Fibroblast of villous mesenchyme (primary cell): Measurements from ENCODE around the gene MYO1G. TPM values are rescaled to one million over a fixed set of nuclear protein-coding genes. Genes with fewer than 3 reads are reported as not detected.
A peak's percentile ranks its signal among the peaks of the same experiment; 100 is the strongest.

Experiments used
- DNase-seq: peaks from one replicate; pipeline ENCODE4 v3.0.0-alpha.2; 2010; ENCODE audit warnings: low read depth
- H3K4me3 ChIP-seq: 2 replicates; pipeline ENCODE4 v1.5.1; 2011; ENCODE audit warnings: low read depth, mild to moderate bottlenecking, low read length
- total RNA-seq: library from RNA; depleted of rRNA; stranded (reverse); fragments of >200 nt; gene quantifications from 2 replicates; pipeline ENCODE4 v1.2.3, GENCODE V29; 2012
- TF ChIP-seq, protein P1 (sequence below): IDR thresholded peaks from 2 replicates; pipeline ENCODE4 v1.5.1; 2012; ENCODE audit warnings: low read depth, mild to moderate bottlenecking, low read length; ENCODE audit not compliant: insufficient read depth

MYO1G gene
- total RNA-seq, 1 donor: under 0.01 TPM

DNA sequence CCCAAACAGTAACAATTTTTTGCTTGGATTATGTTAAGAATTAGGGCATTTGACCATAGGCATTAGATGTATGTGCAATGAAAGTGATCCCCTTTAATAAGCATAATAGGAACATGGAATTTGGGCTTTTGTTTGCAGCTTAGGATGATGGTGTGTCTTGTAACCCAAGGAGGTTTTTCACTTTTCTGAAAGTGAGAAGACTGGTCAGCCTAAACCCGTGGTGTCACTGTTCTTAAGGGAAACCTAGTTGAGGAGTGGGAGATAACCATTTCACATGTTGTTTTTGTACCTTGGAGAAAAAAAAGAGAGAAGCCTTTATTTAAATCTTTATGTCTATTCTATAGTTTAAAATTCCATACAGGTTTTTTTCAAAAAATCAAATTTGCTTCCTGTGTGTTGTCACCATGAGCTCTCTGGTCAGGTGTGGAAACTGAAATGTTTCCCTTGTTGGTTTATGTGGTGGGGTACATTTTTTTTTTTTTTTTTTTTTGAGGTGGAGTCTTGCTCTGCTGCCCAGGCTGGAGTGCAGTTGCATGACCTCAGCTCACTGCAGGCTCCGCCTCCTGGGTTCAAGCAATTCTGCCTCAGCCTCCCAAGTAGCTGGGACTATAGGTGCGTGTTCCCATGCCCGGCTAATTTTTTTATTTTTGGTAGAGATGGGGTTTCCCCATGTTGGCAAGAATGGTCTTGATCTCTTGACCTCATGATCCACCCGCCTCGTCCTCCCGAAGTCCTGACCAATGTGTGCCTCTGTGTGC, 28.9 kb upstream of the MYO1G start:
- DNase-seq: no peak
- TF ChIP-seq, protein P1, sequence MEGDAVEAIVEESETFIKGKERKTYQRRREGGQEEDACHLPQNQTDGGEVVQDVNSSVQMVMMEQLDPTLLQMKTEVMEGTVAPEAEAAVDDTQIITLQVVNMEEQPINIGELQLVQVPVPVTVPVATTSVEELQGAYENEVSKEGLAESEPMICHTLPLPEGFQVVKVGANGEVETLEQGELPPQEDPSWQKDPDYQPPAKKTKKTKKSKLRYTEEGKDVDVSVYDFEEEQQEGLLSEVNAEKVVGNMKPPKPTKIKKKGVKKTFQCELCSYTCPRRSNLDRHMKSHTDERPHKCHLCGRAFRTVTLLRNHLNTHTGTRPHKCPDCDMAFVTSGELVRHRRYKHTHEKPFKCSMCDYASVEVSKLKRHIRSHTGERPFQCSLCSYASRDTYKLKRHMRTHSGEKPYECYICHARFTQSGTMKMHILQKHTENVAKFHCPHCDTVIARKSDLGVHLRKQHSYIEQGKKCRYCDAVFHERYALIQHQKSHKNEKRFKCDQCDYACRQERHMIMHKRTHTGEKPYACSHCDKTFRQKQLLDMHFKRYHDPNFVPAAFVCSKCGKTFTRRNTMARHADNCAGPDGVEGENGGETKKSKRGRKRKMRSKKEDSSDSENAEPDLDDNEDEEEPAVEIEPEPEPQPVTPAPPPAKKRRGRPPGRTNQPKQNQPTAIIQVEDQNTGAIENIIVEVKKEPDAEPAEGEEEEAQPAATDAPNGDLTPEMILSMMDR: no peak
- H3K4me3 ChIP-seq: no peak overlapping the region

DNA sequence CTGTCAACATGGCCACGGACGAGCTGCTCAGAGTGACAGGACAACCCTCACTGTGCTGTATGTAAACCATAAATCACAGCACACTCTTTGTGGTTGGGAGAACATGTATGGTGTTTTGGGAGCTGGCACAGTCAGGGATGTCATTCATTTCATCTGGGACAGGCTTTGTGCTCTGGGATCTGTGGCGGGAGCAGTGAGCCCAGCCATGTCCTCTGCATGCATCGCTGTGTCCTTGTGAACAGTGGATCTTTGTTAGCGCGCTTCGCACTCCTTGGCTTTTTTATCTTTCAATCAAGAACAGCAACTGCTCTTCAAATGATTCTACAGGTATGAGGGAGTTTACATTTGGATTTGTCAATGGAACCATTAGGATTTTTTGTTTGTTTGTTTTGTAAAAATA, 28.3 kb upstream of the MYO1G start:
- no peak for DNase-seq
- TF ChIP-seq, protein P1: no peak
- no peak overlapping the region for H3K4me3 ChIP-seq

DNA sequence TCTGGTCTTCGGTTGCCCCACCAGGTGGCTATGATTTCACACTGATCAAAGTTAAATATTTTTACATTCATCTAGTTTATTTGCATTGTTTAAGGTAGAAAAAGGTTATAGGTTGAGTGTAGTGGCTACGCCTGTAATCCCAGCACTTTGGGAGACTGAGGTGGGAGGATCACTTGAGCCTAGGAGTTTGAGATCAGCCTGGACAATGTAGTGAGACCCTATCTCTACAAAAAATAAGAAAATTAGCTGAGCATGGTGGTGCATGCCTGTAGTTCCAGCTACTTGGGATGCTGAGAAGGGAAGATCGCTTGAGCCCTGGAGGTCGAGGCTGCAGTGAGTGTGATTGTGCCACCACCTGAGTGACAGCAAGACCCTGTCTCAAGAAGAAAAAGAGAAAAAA, 25.0 kb upstream of the MYO1G start:
- H3K4me3 ChIP-seq: no peak overlapping the region
- no peak for DNase-seq
- TF ChIP-seq, protein P1: no peak

DNA sequence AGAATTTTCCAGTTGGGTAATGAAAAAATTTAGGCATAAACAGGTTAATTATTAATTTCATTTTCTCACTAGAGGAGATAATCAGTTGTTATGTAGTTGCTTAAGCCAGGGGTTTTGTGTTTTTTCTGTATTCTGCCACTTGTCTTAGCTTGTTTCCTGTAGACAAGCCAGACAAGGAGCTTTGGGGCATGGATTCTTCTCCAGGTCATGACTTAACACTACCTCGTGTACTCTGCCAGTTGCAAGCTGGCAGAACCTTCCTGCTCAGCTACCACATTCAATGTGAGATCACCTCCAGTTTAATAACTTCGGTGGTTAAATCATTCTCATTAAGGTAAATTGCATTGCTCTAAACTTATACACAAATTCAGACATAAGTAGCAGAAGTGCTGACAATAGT, 23.0 kb upstream of the MYO1G start:
- TF ChIP-seq, protein P1: no peak
- no peak overlapping the region for H3K4me3 ChIP-seq
- DNase-seq: no peak

DNA sequence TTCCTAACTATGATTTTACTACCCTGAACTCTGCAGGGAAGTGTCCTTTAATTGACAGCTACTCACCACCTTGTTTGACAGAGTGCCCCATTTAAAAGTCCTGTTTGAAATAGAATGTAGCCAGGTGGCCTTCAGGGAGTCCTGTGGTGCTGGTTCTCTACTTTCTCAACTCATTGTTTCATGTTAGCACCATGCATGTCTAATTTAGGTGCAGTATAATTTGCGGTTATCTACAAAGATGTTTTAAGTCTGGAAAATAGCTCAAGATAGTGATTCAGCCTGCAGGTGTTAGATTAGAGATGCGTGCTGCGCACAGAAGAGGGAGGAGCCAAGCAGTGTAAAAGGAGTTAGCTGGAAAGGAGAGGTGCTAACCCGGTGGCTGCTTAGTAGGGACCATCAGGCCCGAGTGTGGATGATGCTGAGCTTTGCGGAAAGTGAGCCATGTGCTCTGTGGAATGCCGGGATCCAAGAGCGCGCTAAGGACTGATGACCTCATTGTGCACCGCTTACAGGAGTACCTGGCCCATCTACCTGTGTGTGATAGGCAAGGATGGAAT, 22.4 kb upstream of the MYO1G start:
- no peak for DNase-seq
- peak overlapping the region; percentile 80 for H3K4me3 ChIP-seq
- TF ChIP-seq, protein P1: no peak

DNA sequence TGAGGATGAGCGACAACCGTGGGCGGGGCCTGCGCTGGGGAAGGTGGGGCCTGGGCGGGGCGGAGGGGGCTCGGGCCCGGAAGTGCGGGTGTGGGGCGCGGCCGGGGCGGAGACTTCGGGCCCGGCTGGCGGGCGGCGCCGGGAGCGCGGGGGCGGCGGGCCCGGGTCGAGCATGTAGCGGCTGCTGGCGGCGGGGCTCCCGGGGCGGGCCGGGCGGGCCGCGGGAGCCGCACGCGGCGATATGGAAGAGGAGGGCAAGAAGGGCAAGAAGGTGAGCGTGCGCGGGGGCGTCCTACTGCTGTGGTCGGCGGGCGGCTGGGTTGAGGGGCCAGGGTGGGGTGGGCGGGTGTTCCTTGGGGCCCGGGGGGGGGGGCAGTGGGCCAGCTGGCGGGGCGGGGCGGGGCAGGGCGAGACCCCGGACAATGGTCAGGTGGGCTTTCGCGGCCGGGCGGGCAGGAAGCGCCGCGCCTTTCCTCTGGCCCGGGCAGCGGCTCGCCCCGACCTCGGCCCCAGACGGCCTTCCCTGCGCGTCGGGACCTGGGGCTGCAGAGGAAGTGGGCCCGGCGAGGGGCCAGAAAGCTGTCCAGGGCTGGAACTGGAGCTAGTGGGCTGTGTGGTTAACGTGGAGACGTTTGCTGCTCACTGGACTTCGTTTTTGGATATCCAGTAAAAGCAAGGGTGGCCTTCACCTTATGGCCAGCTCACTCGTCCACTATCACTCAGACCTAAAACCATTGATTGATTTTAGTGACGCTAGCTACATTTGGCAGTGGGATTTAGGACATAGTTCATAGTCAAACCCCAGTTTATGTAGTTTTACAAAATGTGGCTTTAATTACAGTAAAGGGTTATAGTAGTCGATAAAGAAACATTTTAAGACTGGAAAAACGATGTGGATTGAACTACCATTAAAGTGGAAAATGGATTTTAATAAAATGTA, 21.5 kb upstream of the MYO1G start, which contains the start of gene CCM2:
Gene CCM2, plus strand, starts transcription at position 109 of the 940 bp plus-strand sequence. Its CDS starts 133 bp downstream, at position 242.
- peak; percentile 62 for DNase-seq
- TF ChIP-seq, protein P1: no peak
- H3K4me3 ChIP-seq: peak within 1 kb of the TSS; percentile 80
